Naive thymus-derived CD8-positive, alpha-beta T cell (primary cell): ENCODE results near the gene CEACAM1. TPM values are rescaled to one million over a fixed set of nuclear protein-coding genes. Genes with fewer than 3 reads are reported as not detected.
A peak's percentile ranks its signal among the peaks of the same experiment; 100 is the strongest.
"Not testable (repeated sequence)": the region's sequence is repeated elsewhere in the genome, so short reads cannot be mapped to it uniquely, and the experiment has no call there.

ENCODE experiments used
- ATAC-seq, 2 donors: fragments of 150-1000 bp; cut with Tn5 transposase in 1 of 2; sonication (Bioruptor Pico), chemical (Tn5 transposase) in 1 of 2; 1 replicate in 1 of 2; 2 replicates in 1 of 2; pipeline ENCODE4 v1.10.0; 2021; ENCODE audit warnings: mild to moderate bottlenecking in 2 of 2, moderate library complexity in 2 of 2
- POLR2A ChIA-PET: fragments of 350-600 bp; sonication (Branson Sonifier 250); formaldehyde crosslinking; loops from one replicate; lab custom pipeline; 2021; ENCODE audit warnings: antibody characterized with exemption; lab: Charles Lee
- DNase-seq, 10 donors: peaks; one replicate each; pipeline versions ENCODE4 v3.0.0 to v3.0.0-alpha.2; 2020 to 2022
- H3K27ac Mint-ChIP-seq, 10 donors: one replicate each; pipeline ENCODE4 v1.8.0; 2020 to 2022; ENCODE audit warnings: mild to moderate bottlenecking in 10 of 10, mixed read lengths in 10 of 10, moderate library complexity in 4 of 10, inconsistent platforms in 1 of 10
- H3K27me3 Mint-ChIP-seq, 5 donors: one replicate each; pipeline ENCODE4 v1.8.0; 2021 to 2022; ENCODE audit warnings: mixed read lengths in 5 of 5
- H3K36me3 Mint-ChIP-seq, 3 donors: one replicate each; pipeline ENCODE4 v1.8.0; 2020 to 2022; ENCODE audit warnings: mixed read lengths in 3 of 3, mild to moderate bottlenecking in 2 of 3, inconsistent platforms in 1 of 3
- H3K4me1 Mint-ChIP-seq, 4 donors: one replicate each; pipeline ENCODE4 v1.8.0; 2021 to 2022; ENCODE audit warnings: mixed read lengths in 4 of 4
- H3K4me3 Mint-ChIP-seq, 10 donors: one replicate each; pipeline ENCODE4 v1.8.0; 2020 to 2022; ENCODE audit warnings: mild to moderate bottlenecking in 10 of 10, mixed read lengths in 10 of 10, moderate library complexity in 6 of 10, inconsistent platforms in 1 of 10
- H3K9me3 Mint-ChIP-seq, 9 donors: one replicate each; pipeline ENCODE4 v1.8.0; 2020 to 2022; ENCODE audit warnings: mixed read lengths in 9 of 9, mild to moderate bottlenecking in 3 of 9, inconsistent platforms in 1 of 9, moderate library complexity in 1 of 9
- polyA plus RNA-seq, 3 donors: library from polyadenylated mRNA; unstranded; fragments of 300-500 nt; fragmentation: Illumina TruSeq; gene quantifications; one replicate each; pipeline ENCODE4 v1.2.3, GENCODE V29; 2021
- total RNA-seq, 8 experiments: library from RNA in 2 of 8; stranded (reverse) in 2 of 8; gene quantifications; one replicate each; pipeline ENCODE4 v1.2.3 and lab custom pipeline; 2021 to 2026

The CEACAM1 gene
- total and polyA plus RNA-seq, 5 experiments from 2014 or later = 1.3 to 2.2 (median 1.4) TPM

- peaks cover 0 to 25% (median 21%) of the 10 kb centered on the region in 3 donors for H3K36me3 Mint-ChIP-seq
- H3K4me3 Mint-ChIP-seq, H3K27ac Mint-ChIP-seq, ATAC-seq, DNase-seq, H3K27me3 Mint-ChIP-seq, H3K9me3 Mint-ChIP-seq: not testable (repeated sequence)
- peaks cover 6 to 30% (median 20%) of the 10 kb centered on the region in 4 donors for H3K4me1 Mint-ChIP-seq
- POLR2A ChIA-PET = interaction anchor here (0.7 kb wide), 1 partner anchor 82 kb away, joined by 3 read pairs; no protein-coding TSS in a partner anchor
Observed at GRCh38 chr19:42522262-42522661, 6.0 kb downstream of the CEACAM1 start.

GRCh38 chr19:42521346-42522030 lies 6.8 kb downstream of the CEACAM1 start:
- no peaks in the 10 kb centered on the region for H3K27me3 Mint-ChIP-seq
- DNase-seq (no peak), ATAC-seq (no peak)
- peak overlapping the region in 3 of 10 donors; percentile 18 to 52 (median 29) for H3K27ac Mint-ChIP-seq
- H3K4me1 Mint-ChIP-seq = peaks cover 6 to 23% (median 14%) of the 10 kb centered on the region in 4 donors
- H3K4me3 Mint-ChIP-seq = no peak overlapping the region
- no peaks in the 10 kb centered on the region for H3K9me3 Mint-ChIP-seq
- H3K36me3 Mint-ChIP-seq = peaks cover 0 to 25% (median 21%) of the 10 kb centered on the region in 3 donors
- POLR2A ChIA-PET = interaction anchor here (0.7 kb wide), 1 partner anchor 81 kb away, joined by 3 read pairs; no protein-coding TSS in a partner anchor

- H3K27me3 Mint-ChIP-seq = no peaks in the 10 kb centered on the region
- DNase-seq (no peak), ATAC-seq (no peak)
- no peaks in the 10 kb centered on the region for H3K9me3 Mint-ChIP-seq
- H3K4me3 Mint-ChIP-seq = no peak overlapping the region
- H3K4me1 Mint-ChIP-seq = peaks cover under 1 to 9% (median 7%) of the 10 kb centered on the region in 4 donors
- H3K27ac Mint-ChIP-seq = no peak overlapping the region
- POLR2A ChIA-PET = no interaction called here
- peaks cover 0 to 24% (median 22%) of the 10 kb centered on the region in 3 donors for H3K36me3 Mint-ChIP-seq
Observed at GRCh38 chr19:42519108-42519507, 9.2 kb downstream of the CEACAM1 start.

- Mint-ChIP-seq H3K9me3 (no peaks in the 10 kb centered on the region), H3K4me3 (no peak overlapping the region), H3K4me1 (peaks cover 0 to 15% (median 6%) of the 10 kb centered on the region in 4 donors), H3K27ac (no peak overlapping the region), H3K36me3 (peaks cover 0 to 24% (median 20%) of the 10 kb centered on the region in 3 donors), H3K27me3 (no peaks in the 10 kb centered on the region)
- POLR2A ChIA-PET = no interaction called here
- ATAC-seq (no peak), DNase-seq (no peak)
Observed at GRCh38 chr19:42516771-42517170, 11.5 kb downstream of the CEACAM1 start.

- DNase-seq (no peak), ATAC-seq (no peak)
- Mint-ChIP-seq H3K4me3 (no peak overlapping the region), H3K36me3 (peaks cover 0 to 20% (median 18%) of the 10 kb centered on the region in 3 donors), H3K27ac (peak overlapping the region in 1 of 10 donors; percentile 41), H3K4me1 (peaks cover 0 to 15% (median 6%) of the 10 kb centered on the region in 4 donors), H3K9me3 (no peaks in the 10 kb centered on the region), H3K27me3 (no peaks in the 10 kb centered on the region)
- POLR2A ChIA-PET = no interaction called here
Observed at GRCh38 chr19:42515241-42515832, 12.9 kb downstream of the CEACAM1 start.

- Mint-ChIP-seq H3K4me1 (peaks cover 0 to 15% (median 6%) of the 10 kb centered on the region in 4 donors), H3K9me3 (no peaks in the 10 kb centered on the region), H3K4me3 (no peak overlapping the region), H3K27ac (no peak overlapping the region), H3K27me3 (no peaks in the 10 kb centered on the region), H3K36me3 (peaks cover 0 to 21% (median 13%) of the 10 kb centered on the region in 3 donors)
- no peak for ATAC-seq
- POLR2A ChIA-PET = no interaction called here
- no peak for DNase-seq
Observed at GRCh38 chr19:42514449-42514848, 13.8 kb downstream of the CEACAM1 start.

- peaks cover 0 to 14% (median 8%) of the 10 kb centered on the region in 4 donors for H3K4me1 Mint-ChIP-seq
- no peak overlapping the region for H3K27ac Mint-ChIP-seq
- H3K4me3 Mint-ChIP-seq = no peak overlapping the region
- ATAC-seq (no peak), DNase-seq (no peak)
- H3K27me3 Mint-ChIP-seq = no peaks in the 10 kb centered on the region
- H3K9me3 Mint-ChIP-seq = no peaks in the 10 kb centered on the region
- POLR2A ChIA-PET = no interaction called here
- H3K36me3 Mint-ChIP-seq = peaks cover 0 to 13% (median 9%) of the 10 kb centered on the region in 3 donors
Observed at GRCh38 chr19:42512743-42513304, 15.5 kb downstream of the CEACAM1 start.

GRCh38 chr19:42512130-42512636 lies 16.1 kb downstream of the CEACAM1 start:
- DNase-seq (no peak), ATAC-seq (no peak)
- POLR2A ChIA-PET = no interaction called here
- Mint-ChIP-seq H3K4me1 (peaks cover 0 to 13% (median 8%) of the 10 kb centered on the region in 4 donors), H3K36me3 (peaks cover 0 to 13% (median 9%) of the 10 kb centered on the region in 3 donors), H3K4me3 (no peak overlapping the region), H3K27me3 (no peaks in the 10 kb centered on the region), H3K27ac (no peak overlapping the region), H3K9me3 (no peaks in the 10 kb centered on the region)

GRCh38 chr19:42511340-42511739 lies 16.9 kb downstream of the CEACAM1 start:
- no peaks in the 10 kb centered on the region for H3K27me3 Mint-ChIP-seq
- POLR2A ChIA-PET = no interaction called here
- H3K27ac Mint-ChIP-seq = no peak overlapping the region
- DNase-seq (no peak), ATAC-seq (no peak)
- H3K4me1 Mint-ChIP-seq = peaks cover 0 to 13% (median 8%) of the 10 kb centered on the region in 4 donors
- peaks cover 0 to 13% (median 9%) of the 10 kb centered on the region in 3 donors for H3K36me3 Mint-ChIP-seq
- H3K4me3 Mint-ChIP-seq = no peak overlapping the region
- H3K9me3 Mint-ChIP-seq = no peaks in the 10 kb centered on the region

GRCh38 chr19:42508892-42509444 lies 19.3 kb downstream of the CEACAM1 start:
- H3K27me3 Mint-ChIP-seq = no peaks in the 10 kb centered on the region
- ATAC-seq (no peak), DNase-seq (no peak)
- peaks cover 0 to 12% (median 8%) of the 10 kb centered on the region in 4 donors for H3K4me1 Mint-ChIP-seq
- H3K4me3 Mint-ChIP-seq = no peak overlapping the region
- H3K27ac Mint-ChIP-seq = peak overlapping the region in 3 of 10 donors; percentile 38 to 50 (median 43)
- POLR2A ChIA-PET = no interaction called here
- no peaks in the 10 kb centered on the region for H3K9me3 Mint-ChIP-seq
- peaks cover 0 to 13% (median 4%) of the 10 kb centered on the region in 3 donors for H3K36me3 Mint-ChIP-seq

- POLR2A ChIA-PET = no interaction called here
- no peaks in the 10 kb centered on the region for H3K36me3 Mint-ChIP-seq
- no peak for ATAC-seq
- H3K4me3 Mint-ChIP-seq = no peak overlapping the region
- no peak overlapping the region for H3K27ac Mint-ChIP-seq
- no peaks in the 10 kb centered on the region for H3K27me3 Mint-ChIP-seq
- H3K9me3 Mint-ChIP-seq = no peaks in the 10 kb centered on the region
- peaks cover 0 to 6% (median 0%) of the 10 kb centered on the region in 4 donors for H3K4me1 Mint-ChIP-seq
- no peak for DNase-seq
Observed at GRCh38 chr19:42505066-42505465, 23.2 kb downstream of the CEACAM1 start.

- ATAC-seq (no peak), DNase-seq (no peak)
- H3K27ac Mint-ChIP-seq = peak overlapping the region in 1 of 10 donors; percentile 5
- H3K36me3 Mint-ChIP-seq = no peaks in the 10 kb centered on the region
- peaks cover 0 to 21% (median 0%) of the 10 kb centered on the region in 4 donors for H3K4me1 Mint-ChIP-seq
- H3K9me3 Mint-ChIP-seq = no peaks in the 10 kb centered on the region
- POLR2A ChIA-PET = no interaction called here
- H3K27me3 Mint-ChIP-seq = no peaks in the 10 kb centered on the region
- no peak overlapping the region for H3K4me3 Mint-ChIP-seq
Observed at GRCh38 chr19:42501733-42502132, 26.5 kb downstream of the CEACAM1 start.
